ENCODE measurements around the gene STUM. TPM values are rescaled to one million over a fixed set of nuclear protein-coding genes. Genes with fewer than 3 reads are reported as not detected.
"Not testable (repeated sequence)": the region's sequence is repeated elsewhere in the genome, so short reads cannot be mapped to it uniquely, and the experiment has no call there.

STUM gene
- total RNA-seq, 1 experiment from 2014 or later = not detected

- no peak for DNase-seq (ENCODE audit: low read depth)
Observed at GRCh38 chr1:226638001-226638601, 89.5 kb downstream of the STUM start.

- DNase-seq (ENCODE audit: low read depth) = no peak
Observed at GRCh38 chr1:226638608-226639007, 90.0 kb downstream of the STUM start.

GRCh38 chr1:226639206-226639605 lies 90.6 kb downstream of the STUM start:
- not testable (repeated sequence) for DNase-seq (ENCODE audit: low read depth)

GRCh38 chr1:226639631-226640061 lies 91.1 kb downstream of the STUM start:
- DNase-seq (ENCODE audit: low read depth) = no peak

- no peak for DNase-seq (ENCODE audit: low read depth)
Observed at GRCh38 chr1:226640321-226641136, 92.0 kb downstream of the STUM start.

- no peak for DNase-seq (ENCODE audit: low read depth)
Observed at GRCh38 chr1:226641671-226642231, 93.2 kb downstream of the STUM start.

- no peak for DNase-seq (ENCODE audit: low read depth)
Observed at GRCh38 chr1:226642421-226642820, 93.9 kb downstream of the STUM start.

GRCh38 chr1:226643177-226643576 lies 94.6 kb downstream of the STUM start:
- peak; percentile 23 for DNase-seq (ENCODE audit: low read depth)

- DNase-seq (ENCODE audit: low read depth) = no peak
Observed at GRCh38 chr1:226643611-226644540, 95.3 kb downstream of the STUM start.

- no peak for DNase-seq (ENCODE audit: low read depth)
Observed at GRCh38 chr1:226644541-226645176, 96.1 kb downstream of the STUM start.

- no peak for DNase-seq (ENCODE audit: low read depth)
Observed at GRCh38 chr1:226645279-226645976, 96.9 kb downstream of the STUM start.

- DNase-seq (ENCODE audit: low read depth) = no peak
Observed at GRCh38 chr1:226646026-226646869, 97.7 kb downstream of the STUM start.

- no peak for DNase-seq (ENCODE audit: low read depth)
Observed at GRCh38 chr1:226646870-226647449, 98.4 kb downstream of the STUM start.

GRCh38 chr1:226647719-226648118 lies 99.2 kb downstream of the STUM start:
- DNase-seq (ENCODE audit: low read depth) = no peak

- no peak for DNase-seq (ENCODE audit: low read depth)
Observed at GRCh38 chr1:226648421-226648820, 99.9 kb downstream of the STUM start.

GRCh38 chr1:226649244-226649643 lies 100.7 kb downstream of the STUM start:
- DNase-seq (ENCODE audit: low read depth) = no peak

GRCh38 chr1:226649780-226650179 lies 101.2 kb downstream of the STUM start:
- DNase-seq (ENCODE audit: low read depth) = peak; percentile 28

GRCh38 chr1:226650236-226650841 lies 101.8 kb downstream of the STUM start:
- no peak for DNase-seq (ENCODE audit: low read depth)

Measured in LHCN-M2 (cell line).